Measurements from ENCODE around the gene ZNF628.

GRCh38 chr19:55451163-55451964, 25.1 kb upstream of the ZNF628 start:
- TF ChIP-seq POLR2AphosphoS5 (IDR thresholded peaks at IDR 0.05) (no peak), CTCF (IDR thresholded peaks at IDR 0.05) (no peak), EP300 (IDR thresholded peaks at IDR 0.05) (no peak)
